Stimulated activated CD8-positive, alpha-beta memory T cell treated with anti-CD3 and anti-CD28 coated beads, Interleukin-7, amount 100 ng/mL, for 48 hours (primary cell): ENCODE data around the gene EOLA2.
"Not testable (repeated sequence)": the region's sequence is repeated elsewhere in the genome, so short reads cannot be mapped to it uniquely, and the experiment has no call there.

Source experiments
- DNase-seq, 2 donors: peaks; one replicate each; pipeline ENCODE4 v3.0.0-alpha.2; 2020; ENCODE audit warnings: low read depth in 1 of 2; ENCODE audit errors: extremely low read depth in 1 of 2

Gene EOLA2

GRCh38 chrX:149938427-149938880 is at the start of gene EOLA2:
Gene EOLA2, minus strand, starts transcription at chrX:149938491. Its CDS starts 4,617 bp downstream, at chrX:149933874.
- peak; percentile 74 to 87 for DNase-seq

DNA sequence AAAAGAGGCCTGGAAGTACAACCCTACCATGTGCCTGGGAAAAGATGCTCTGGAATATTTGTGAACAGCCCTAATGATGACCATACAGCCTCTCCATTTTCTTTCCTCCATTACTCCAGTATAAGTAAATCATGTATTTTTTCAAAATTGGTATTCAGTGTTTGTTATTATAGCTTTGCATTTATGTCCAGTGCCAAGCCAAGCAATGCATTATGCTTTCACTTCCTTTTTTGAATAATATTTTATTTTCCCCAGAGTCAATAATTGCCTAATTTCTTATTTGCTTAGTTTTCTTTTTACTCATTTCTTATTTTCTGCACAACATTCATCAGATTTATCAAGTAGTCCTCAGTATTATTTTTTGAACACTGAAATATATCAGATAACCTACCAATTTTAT is 49.3 kb upstream of the EOLA2 start:
- no peak for DNase-seq

GRCh38 chrX:149984411-149984810 is 46.1 kb upstream of the EOLA2 start:
- DNase-seq = no peak

DNA sequence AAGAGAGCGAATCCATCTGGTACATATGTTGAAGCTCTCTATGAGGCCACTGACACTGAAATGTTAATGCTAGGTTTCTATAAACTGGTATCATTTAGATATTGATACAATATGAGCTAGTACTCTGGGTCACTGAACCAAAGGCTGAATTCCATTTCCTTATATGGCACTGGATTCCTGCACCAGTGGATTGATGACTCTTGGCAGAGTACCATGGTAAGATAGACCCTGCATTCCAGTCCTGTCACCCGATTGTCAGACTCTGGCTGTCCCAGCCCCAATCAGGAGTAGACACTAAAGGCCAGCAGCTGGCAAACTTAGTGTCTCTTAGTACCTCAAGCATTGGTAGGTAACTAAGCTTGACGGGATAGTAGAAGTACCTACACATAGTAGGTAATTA is 44.0 kb upstream of the EOLA2 start:
- no peak for DNase-seq

DNA sequence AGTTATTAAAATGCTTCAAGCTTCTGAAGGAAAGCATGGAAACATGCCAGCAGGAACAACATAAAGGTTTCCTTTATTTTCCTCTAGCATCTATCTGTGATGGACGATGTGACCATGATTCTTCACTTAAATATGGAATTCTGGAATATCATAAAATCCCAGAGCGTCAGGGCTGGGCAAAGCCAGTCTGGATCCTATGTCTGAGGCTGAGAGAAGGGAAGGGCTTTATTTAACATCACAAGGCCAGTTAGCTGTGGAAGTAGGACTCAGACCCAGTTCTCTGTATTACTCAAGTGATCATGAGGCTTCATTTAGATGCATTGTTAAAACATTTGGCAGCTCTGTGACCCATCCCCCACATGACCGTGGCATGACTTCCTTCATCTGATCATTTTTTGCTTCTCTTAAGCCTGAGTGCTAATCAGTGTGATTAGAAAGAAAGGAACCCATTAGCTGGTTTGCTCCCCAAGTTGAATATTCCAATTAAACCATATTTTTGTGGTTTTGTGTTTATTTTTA is 40.9 kb upstream of the EOLA2 start:
- no peak for DNase-seq

GRCh38 chrX:149962859-149963757 is 24.8 kb upstream of the EOLA2 start:
- no peak for DNase-seq

GRCh38 chrX:149962010-149962409 is 23.7 kb upstream of the EOLA2 start:
- no peak for DNase-seq

DNA sequence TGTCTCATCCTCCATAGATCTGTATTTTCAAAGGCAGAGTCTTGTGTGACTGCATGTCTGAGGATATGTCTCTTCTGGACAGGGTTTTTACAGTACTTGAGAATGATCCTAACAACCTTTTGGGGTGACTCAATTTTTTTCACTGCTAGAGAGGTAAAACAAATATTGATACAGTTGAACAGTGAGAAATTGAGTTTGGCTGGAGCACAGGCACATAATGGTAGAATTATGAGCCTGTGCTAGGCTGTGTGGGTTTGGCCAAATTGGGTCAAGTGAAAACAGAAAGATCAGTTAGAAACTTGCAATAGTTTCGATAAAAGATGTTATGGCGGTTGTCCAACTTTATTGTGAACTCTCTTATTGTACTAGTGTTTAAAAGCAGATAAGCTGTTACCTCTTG is 23.3 kb upstream of the EOLA2 start:
- DNase-seq = no peak

GRCh38 chrX:149950681-149951080 is 12.4 kb upstream of the EOLA2 start:
- no peak for DNase-seq

DNA sequence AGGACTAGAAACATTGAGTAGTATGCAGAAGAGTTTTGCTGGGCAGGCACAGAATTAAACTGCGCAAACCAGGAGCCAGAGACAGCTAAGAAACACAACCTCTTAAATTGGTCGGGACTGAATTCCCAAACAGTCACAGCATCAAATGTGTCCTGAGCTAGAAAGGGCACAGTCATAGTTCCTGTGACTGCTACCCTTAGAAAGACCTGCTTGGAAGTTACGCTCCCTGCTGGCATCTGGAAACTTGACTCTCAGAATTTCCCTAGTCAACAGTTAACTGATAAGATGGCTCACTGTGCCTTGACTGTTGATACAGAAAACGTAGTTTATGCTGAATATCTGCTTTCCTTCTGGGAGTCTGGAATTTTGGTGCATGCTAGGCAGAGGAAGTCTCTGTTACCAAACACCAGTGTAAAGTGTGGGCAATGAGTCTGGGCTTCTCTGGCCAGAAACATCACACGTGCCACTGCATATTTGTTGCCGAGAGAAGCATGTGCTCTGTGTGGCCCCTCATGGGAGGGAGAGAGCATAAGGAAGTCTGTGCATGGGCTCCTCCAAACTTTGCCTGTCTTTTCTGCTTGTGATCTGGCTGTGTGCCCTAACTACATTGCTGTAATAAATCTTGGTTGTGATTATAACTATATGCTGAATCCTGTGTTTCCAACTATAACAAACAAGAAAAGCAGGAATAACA is 11.6 kb upstream of the EOLA2 start:
- no peak for DNase-seq

DNA sequence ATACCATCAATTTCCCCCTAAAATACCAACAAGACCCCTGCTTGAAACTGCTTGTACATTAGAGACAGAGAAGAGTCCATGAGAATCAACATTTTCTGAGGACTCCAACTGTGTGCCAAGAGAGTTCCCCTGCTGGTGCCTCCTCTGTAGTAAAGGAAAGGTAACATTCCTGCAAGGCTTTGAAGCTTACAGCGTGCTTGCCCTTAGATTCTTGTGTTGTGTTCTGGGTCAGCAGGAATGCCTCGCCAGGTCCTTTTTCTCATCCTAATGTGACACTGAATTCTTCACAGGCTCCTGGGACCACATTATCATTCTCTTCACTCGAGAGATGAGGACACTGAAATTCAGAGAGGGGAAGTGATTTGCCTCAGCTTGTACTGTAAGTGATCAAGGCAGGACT is 9.7 kb upstream of the EOLA2 start:
- DNase-seq = no peak

GRCh38 chrX:149946932-149947331 is 8.6 kb upstream of the EOLA2 start:
- not testable (repeated sequence) for DNase-seq

DNA sequence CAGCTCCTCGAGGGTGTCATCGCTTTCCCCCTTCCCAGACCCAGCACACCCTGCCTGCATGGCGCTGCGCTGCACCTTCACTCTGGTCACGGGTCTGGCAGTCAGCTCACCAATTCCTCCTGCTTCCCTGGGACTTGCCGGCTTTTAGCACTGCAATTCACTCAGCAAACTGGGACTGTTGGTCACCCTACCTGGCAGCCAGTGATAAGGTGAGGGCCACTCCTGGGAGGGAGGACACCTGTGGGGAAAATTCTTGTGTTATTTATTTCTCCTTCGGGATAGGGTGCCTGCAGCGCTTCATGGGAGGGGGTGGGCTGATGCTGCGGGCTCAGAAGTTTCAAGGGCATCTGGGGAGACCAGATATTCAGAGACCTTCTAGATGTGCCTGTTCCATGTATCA is 7.5 kb upstream of the EOLA2 start:
- not testable (repeated sequence) for DNase-seq

DNA sequence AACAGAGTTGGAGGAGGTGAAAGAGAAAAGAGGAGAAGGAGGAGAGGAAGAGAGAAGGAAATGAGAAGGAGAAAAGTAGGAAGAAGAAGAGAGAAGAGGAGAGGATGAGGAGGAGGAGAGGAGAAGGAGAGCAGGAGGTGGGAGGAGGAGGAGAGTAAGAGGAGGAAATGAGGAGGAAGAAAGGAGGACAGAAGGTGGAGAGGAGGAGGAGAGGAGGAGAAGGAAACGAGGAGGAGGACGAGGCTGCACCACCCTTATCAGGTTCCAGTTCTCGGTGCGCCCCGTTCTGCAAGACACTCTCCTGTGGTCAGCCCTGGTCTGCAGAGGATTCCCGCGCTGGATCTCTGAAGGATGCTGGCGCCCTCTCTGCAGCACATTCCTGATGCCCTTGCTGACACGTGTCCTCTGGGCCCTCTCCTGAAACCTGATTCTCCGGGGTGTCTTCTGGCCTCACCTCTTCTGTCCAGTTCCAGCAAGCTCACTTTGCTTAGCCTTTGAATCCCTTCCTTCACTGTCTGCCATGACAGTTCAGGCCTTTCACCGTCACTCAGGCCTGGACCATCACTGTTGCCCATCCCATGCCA is 6.9 kb upstream of the EOLA2 start:
- not testable (repeated sequence) for DNase-seq

GRCh38 chrX:149940674-149941024 is 2.4 kb upstream of the EOLA2 start:
- DNase-seq = not testable (repeated sequence)

- peak; percentile 80 to 92 for DNase-seq
Observed at GRCh38 chrX:149939905-149940673, 1.8 kb upstream of the EOLA2 start.

- DNase-seq = no peak
Observed at GRCh38 chrX:149939655-149939904, 1.3 kb upstream of the EOLA2 start.

DNA sequence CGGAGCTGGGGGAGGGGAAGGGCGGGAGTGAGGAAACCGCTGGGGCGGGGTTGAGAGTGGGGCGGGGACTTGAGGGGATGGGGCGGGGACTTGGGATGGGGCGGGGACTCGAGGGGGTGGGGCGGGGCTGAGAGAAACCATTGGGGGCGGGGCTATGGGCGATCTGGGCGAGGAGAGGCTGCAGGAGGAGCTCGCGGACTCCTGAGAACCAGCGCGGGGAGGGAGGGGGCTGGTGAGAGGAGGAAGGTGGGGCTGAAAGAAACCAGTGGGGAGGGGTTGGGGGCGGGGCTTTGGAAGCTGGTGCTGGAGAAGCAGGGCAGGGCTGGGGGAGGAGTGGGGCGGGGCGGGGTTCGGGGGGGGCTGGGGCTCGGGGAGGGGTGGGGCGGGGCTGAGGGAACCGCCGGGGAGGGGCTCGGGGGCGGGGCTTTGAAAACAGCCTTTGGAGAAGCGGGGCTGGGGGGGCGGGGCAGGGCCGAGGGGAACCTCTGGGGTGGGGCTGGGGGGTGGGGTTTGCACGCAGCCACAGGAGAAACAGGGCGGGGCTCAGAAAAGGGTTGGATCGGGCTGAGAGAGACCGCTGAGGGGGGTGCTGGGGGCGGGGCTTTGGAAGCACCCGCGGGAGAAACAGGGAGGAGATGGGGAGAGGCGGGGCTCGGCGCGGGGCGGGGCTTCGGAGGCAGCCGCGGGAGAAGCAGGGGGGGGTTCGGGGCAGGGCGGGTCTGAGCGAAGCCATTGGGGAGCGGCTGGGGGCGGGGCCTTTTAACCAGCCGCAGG is 777 bp upstream of the EOLA2 start:
- DNase-seq = peak; percentile 68 to 84

DNA sequence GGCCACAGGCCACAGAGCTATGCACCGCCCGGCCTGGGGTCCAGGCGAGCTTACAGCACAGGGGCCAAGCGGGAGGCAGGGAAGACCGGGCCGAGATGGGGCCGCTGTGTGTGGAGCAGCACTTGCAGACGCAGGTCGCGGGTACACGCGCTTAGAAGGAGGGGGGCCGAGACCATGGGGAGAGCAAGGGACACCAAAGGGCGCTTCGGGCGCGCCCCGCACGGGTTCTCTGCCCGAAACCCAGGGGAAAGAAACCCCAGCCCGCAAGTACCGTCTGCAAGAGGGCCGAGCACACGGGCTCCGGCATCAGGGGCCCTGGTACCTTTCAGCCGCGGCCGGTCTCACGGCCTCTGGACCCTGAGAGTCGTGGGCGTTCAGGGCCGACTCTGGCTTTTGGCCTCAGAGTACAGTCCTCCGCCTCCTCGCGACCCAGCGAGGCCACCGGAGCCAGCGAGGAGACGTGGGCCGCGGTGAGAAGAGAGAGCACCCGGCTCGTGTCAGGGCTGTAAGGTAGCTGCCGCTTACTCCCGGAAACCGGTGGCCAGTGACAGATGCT is 342 bp downstream of the EOLA2 start:
- DNase-seq = no peak

DNA sequence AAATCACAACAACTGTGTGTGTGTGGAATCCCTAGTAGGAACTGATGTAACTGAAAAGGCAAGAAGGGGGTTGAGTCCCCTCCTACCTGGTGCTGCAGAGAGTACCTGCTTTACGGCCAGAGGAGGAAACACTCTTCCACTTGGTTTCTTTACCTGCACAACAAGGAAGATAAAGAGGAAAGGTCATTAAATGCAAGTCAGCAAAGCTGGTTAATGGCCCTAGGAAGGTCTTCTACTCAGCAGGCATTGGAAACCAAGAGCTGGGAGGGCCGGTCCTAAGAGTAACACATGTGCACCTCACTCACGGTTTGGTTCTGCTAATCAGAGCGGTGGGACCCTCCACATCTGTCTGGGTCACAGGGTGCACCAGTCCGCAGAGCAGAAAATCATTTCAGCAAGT is 963 bp downstream of the EOLA2 start:
- not testable (repeated sequence) for DNase-seq
